Measurements from ENCODE around the gene ADGRB3. TPM values are rescaled to one million over a fixed set of nuclear protein-coding genes. Genes with fewer than 3 reads are reported as not detected.

The ADGRB3 gene
- total and polyA plus RNA-seq, 2 donors (not counting 3 experiments of a cell fraction or from before 2014, with no cell fraction given) = not detected

DNA sequence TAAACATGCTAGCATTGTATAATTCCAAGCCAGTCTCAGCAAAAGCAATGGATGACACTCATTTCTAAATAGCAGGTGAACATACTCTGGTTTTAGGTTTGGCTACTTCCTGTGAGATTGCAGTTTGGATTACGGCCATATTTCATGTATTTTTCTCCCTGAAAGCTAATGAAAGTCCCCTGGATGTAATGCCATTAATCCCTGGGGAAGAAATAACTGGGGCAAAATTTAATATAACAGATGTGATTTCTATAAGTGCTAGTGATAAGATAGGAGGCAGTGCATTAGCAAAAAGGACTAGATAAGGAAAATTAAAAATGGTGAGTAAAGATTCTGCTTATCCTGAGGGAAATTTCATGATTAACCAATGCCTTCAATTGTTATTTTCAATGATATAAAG is 238.2 kb downstream of the ADGRB3 start:
- Histone ChIP-seq H3K4me3 (replicated peaks in 1 of 3; ENCODE audit: insufficient read depth in 1 of 3, low read depth in 1 of 3, low read length in 3 of 3) (no peak overlapping the region), H3K4me1 (ENCODE audit: control insufficient read depth, extremely low read depth, insufficient read depth, low read length) (no peaks in the 10 kb centered on the region), H4K20me1 (replicated peaks; ENCODE audit: control insufficient read depth, extremely low read depth, insufficient read depth, low read length) (no peaks in the 10 kb centered on the region), H3K27ac (ENCODE audit: insufficient read depth, low read depth, low read length) (no peak overlapping the region), H3K27me3 (ENCODE audit: control insufficient read depth in 2 of 2, insufficient read depth in 2 of 2, low read length in 2 of 2) (no peaks in the 10 kb centered on the region), H2AFZ (ENCODE audit: low read depth, low read length) (no peak overlapping the region), H3K79me2 (ENCODE audit: control insufficient read depth, insufficient read depth, low read length) (no peaks in the 10 kb centered on the region), H3K9ac (replicated peaks; ENCODE audit: extremely low read depth, insufficient read depth, low read length) (no peak overlapping the region), H3K4me2 (ENCODE audit: insufficient read depth, low read length) (no peak overlapping the region), H3K9me3 (replicated peaks; ENCODE audit: control insufficient read depth, insufficient read depth, low read length) (no peaks in the 10 kb centered on the region), H3K36me3 (ENCODE audit: control insufficient read depth in 2 of 2, extremely low read depth in 1 of 2, insufficient read depth in 2 of 2, low read length in 2 of 2) (no peaks in the 10 kb centered on the region), H3K9me1 (replicated peaks; ENCODE audit: control insufficient read depth, extremely low read depth, insufficient read depth, low read length) (no peaks in the 10 kb centered on the region)
- DNase-seq (ENCODE audit: low read depth, low spot score) (no peak), FAIRE-seq (no peak)
- TF ChIP-seq MYC (IDR thresholded peaks at IDR 0.05; ENCODE audit: low read depth, low read length) (no peak), EZH2 (IDR thresholded peaks at IDR 0.05; ENCODE audit: borderline replicate concordance, low read depth, low read length, severe bottlenecking) (no peak), JUN (IDR thresholded peaks at IDR 0.05; ENCODE audit: borderline replicate concordance, insufficient read depth, insufficient read length, low read depth) (no peak), CTCF (IDR thresholded peaks at IDR 0.05; ENCODE audit: extremely low read depth in 1 of 2, insufficient read depth in 1 of 2, low read depth in 1 of 2, low read length in 2 of 2) (no peak), POLR2A (IDR thresholded peaks at IDR 0.05; ENCODE audit: low read depth, low read length) (no peak), GATA2 (IDR thresholded peaks at IDR 0.05; ENCODE audit: insufficient read depth, insufficient read length, low read depth, low read length) (no peak), POLR2AphosphoS5 (IDR thresholded peaks at IDR 0.05; ENCODE audit: insufficient read depth, low read depth, low read length) (no peak), FOS (IDR thresholded peaks at IDR 0.05; ENCODE audit: borderline replicate concordance, insufficient read depth, low read length) (no peak)
- TF ChIP-seq, protein P1, sequence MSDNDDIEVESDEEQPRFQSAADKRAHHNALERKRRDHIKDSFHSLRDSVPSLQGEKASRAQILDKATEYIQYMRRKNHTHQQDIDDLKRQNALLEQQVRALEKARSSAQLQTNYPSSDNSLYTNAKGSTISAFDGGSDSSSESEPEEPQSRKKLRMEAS (IDR thresholded peaks at IDR 0.05; ENCODE audit: insufficient read depth, insufficient read length) = no peak
- dilution Hi-C loops (cut with MboI; ENCODE audit: extremely low pct_ligation_motif_present, low sequenced_read_pairs) = no loop called here
- ChIA-PET CTCF (no interaction called here), POLR2A (no interaction called here)
- intact Hi-C loops (cut with micrococcal nuclease) = loop anchor here (10.0 kb wide), 1 partner anchor 282 kb away; no protein-coding TSS in a partner anchor
- no TSS peak for BruUV-seq (replicated peaks)
